GM19043 (cell line): Measurements from ENCODE around the gene UBE2B.
"Not testable (repeated sequence)": the region's sequence is repeated elsewhere in the genome, so short reads cannot be mapped to it uniquely, and the experiment has no call there.

ENCODE experiments used
- ATAC-seq: cut with Tn5 transposase; IDR thresholded peaks from one replicate; pipeline ENCODE4 v1.9.1; 2021; ENCODE audit warnings: low read depth; ENCODE audit not compliant: unreplicated experiment

Gene UBE2B

DNA sequence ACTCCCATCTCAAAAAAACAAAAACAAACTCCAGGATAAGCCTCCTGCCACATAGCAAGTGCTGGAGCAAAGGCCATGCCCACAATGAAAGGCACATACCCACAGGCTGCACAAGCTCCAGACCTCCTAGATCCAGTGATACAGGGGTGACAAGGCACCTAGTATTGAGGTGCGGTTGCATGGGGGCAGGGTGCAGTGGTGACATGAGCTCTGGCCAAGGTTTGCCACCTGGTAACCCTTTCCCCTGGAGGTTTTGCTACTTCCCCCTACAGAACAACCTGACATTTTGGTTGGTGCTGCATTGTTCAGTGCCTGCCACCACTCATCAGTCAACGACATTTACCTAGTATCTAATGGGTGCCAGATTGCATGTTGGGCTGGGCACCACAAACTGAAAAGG lies 25.8 kb downstream of the UBE2B start:
- ATAC-seq, result no peak

DNA sequence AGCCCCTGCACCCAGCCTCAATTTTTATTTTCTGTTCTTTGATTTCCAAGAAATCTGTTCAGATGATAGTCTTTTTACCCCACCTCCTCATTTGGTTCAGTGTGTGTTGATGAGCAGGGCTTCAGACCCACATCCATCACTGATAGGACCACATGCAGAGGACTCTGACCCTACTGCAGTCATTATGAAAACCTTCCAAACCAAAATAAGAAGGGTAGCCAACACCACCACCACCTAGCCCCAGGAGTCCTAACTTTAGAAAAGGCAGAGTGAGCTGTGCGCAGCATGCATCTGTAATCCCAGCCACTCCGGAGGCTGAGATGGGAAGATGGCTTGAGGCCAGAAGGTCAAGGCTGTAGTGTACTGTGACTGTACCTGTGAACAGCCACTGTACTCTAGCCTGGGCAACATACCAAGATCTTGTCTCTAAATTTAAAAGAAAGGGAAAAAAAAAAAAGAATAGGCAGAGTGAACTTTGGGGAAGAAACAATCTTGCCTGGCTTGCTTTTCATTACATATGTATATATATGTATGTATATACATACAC lies 27.3 kb downstream of the UBE2B start:
- no peak for ATAC-seq

DNA sequence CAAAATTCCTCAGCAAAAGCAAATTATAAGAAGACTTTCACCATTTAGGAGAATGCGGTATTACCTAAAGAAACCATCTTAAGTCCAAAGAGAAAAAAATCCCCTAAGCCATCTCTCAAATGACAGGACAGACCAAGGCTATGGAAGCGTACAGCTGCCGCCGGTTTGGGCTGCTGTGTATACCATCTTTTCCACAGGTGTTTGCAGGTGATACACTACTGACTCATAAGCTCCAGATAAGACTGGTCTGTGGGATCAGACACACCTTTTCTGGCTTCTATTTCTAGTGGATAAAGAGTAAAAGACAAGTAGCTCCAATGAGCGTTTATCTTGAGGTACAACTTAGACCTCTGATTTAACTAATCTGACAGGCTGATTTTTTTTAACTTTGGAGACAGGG lies 32.6 kb downstream of the UBE2B start:
- ATAC-seq, result no peak

DNA sequence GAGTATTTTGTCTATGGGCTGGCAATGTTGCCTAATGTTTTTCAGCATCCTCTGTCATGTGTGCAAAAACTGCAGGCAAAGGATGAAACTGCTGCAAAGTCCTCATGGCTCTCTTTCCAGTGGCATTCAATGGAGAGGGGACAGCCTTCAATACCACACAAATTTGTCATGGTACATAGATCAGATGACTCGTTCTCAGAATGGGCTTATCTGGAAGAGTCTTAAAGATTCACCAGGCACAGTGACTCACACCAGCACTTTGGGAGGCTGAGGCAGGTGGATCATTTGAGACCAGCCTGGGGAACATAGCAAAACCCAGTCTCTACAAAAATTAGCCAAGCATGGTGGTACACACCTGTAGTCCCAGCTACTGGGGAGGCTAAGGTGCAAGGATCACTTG lies 35.0 kb downstream of the UBE2B start:
- no peak for ATAC-seq

DNA sequence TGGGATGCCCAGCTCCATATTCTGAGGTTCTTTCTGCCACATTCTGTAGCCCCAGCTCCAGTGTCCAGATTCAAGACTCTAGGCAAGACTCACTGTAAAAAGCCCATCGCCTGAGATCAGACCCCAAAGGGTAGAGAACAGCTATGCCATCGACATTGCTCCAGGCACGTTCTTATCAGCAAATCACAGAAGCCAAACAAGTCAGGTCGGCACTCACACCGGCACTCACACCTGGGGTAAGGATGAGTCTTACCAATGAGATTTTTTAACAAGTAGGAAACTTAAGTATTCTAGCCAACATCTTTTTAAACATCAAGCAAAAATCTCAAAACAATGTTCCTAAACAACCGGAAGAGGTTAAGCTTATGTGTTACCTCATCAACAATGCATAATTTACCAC lies 38.0 kb downstream of the UBE2B start:
- ATAC-seq, result no peak

DNA sequence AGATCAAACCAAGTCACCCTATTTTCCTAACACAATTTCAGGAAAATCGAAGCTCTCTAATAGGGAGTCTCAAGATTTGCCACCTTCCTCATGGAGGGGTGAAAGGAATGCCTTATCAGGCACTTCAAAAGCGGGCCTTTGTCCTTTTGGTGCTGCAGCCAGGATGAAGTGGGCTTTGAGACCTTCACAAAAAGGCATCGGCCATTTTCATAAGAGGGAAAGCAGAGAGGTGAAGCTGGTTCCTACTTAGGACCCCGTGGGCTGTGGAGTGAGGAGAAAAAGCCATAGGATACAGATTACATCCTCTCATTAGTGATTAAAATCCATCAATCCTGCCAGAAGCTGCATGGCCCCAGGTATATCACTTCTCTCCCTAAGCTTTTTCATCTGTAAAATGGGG lies 39.5 kb downstream of the UBE2B start:
- ATAC-seq, result no peak

DNA sequence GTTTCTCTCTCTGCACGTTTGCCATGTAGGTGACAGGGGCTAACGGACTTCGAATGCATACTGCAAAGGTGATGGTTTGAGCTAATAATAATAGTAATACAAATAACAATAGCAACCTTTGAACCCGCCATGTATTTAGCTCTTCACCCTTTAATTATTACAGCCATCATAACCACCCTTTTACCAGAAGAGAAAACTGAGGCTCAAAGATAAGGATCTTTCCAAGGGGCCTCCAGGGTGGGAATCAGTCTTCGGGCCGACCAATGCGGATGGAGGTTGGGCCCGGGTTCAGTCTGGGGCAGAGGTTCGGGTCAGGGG lies 39.8 kb downstream of the UBE2B start:
- no peak for ATAC-seq

DNA sequence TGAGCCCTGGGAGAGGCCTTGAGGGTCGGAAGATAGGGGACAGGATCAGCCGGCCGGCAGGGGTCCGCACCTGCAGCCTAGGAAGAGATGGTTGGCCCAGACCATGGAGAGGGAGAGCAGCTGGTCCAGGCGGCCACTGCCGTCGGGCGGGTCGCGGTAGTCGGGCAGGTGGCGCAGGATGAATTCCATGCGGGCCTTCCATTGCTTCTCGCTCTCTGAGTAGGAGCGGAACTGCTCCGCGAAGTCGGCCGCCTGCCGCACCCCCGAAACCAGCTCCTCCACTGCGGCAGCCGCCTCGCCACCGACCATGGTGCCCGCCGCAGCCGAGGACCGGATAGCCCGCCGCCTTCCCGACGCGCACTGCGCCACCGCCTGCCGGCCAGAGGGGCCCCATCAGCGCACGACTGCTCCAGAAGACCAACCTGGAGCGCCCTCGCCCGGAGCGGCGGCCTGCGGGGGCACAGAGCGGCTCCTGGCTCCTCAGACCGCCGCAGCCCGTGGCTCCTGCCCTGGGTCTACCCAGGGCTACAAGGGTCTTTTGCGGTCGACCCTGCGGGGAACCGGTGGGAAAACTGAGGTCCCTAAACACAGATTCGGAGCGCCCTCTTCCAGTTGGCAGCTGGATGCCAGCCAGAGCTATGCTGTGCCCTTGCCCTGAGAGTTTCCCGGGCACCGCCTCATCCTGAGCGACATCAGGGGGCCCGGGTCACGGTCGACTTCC lies 40.3 kb downstream of the UBE2B start, which contains the start of gene CDKN2AIPNL:
Gene CDKN2AIPNL, minus strand, starts transcription at position 336 of the 721 bp plus-strand sequence. Its CDS starts 27 bp downstream, at position 309.
- peak; percentile 97 for ATAC-seq

DNA sequence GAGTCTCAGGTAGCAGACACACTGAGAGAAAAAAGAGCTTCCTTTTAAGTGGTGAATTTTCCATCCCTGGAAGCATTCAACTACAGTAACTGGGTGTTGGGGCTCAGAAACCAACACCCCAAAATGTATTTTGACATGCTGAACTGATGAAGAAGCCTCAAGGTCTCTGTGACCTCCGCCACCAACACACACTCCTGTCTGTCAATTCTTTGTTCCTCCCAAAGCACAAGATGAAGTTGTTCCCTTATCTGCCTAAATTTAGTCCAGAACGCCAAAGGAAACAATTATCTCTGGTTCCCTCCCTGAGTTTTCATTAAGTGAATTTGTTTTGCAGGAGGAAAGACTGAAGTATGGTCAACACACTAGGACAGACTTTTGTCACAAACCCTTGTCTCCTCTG lies 41.7 kb downstream of the UBE2B start:
- no peak for ATAC-seq

DNA sequence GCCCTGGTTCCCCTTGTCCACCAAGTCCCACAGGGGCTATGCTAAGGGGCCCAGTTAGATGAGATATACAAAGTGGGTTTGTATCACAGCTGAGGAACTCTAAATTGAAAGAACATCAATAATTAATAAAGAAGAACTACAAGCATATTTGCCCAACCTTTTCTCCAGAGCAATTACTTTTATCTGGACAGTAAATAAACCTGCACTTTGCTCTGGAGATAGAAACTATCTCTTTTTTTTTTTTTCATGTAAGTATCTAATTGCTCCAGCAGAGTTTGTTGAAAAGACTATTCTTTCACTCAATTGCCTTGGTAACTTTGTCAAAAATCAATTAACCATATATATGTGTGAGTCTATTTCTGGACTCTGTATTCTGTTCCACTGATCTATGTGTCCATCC lies 46.3 kb downstream of the UBE2B start:
- no peak for ATAC-seq

DNA sequence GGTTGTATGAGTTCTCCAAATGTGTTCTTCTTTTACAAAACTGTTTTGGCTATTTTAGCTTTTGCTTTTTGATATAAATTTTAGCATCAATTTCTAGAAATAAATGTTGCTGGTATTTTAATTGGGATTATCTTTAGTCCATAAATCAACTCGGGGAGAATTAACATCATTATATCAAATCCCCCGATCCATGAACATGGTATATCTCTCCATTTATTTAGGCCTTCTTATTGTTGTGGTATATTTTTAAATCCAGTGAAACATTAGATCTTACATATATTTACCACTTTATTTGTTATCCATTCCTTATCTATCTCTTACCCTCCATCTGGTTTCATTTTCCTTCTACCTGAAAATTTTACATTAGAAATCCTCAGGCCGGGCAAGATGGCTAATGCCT lies 47.6 kb downstream of the UBE2B start:
- no peak for ATAC-seq

DNA sequence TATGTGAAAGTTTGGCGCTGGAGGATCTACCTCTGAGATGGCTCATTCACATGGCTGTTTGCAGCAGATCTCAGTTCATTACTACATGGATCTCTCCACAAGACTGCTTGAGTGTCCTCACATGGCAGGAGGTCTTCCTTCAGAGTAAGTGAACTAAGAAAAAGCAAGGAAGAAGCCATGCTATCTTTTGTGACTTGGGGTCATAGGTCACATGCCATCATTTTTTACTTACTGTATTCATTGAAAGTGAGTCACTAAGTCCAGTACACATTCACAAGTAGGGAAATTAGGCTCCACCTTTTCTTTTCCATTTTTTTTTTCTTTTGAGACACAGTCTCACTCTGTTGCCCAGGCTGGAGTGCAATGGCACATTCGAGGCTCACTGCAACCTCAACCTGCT lies 49.0 kb downstream of the UBE2B start:
- ATAC-seq, result no peak

DNA sequence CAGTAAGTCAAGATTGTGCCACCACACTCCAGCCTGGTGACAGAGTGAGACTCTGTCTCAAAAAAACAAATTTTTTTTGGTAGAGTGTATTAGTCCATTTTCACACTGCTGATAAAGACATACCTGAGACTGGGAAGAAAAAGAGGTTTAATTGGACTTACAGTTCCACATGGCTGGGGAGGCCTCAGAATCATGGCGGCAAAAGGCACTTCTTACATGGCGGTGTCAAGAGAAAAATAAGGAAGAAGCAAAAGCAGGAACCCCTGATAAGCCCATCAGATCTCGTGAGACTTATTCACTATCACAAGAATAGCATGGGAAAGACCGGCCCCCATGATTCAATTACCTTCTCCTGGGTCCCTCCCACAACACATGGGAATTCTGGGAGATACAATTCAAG lies 49.7 kb downstream of the UBE2B start:
- ATAC-seq, result not testable (repeated sequence)

DNA sequence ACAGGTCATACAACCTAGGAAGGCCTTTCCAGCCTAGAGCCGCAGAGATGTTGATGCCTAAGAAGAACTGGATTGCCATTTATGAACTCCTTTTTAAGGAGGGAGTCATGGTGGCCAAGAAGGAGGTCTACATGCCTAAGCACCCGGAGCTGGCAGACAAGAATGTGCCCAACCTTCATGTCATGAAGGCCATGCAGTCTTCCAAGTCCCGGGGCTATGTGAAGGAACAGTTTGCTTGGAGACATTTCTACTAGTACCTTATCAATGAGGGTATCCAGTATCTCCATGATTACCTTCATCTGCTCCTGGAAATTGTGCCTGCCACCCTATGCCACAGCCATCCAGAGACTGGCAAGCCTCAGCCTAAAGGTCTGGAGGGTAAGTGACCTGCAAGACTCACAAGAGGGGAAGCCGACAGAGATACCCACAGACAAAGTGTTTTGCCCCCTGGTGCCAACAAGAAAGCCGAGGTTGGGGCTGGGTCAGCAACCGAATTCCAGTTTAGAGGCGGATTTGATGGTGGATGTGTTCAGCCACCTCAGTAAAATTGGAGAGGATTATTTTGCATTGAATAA lies 51.5 kb downstream of the UBE2B start:
- no peak for ATAC-seq

DNA sequence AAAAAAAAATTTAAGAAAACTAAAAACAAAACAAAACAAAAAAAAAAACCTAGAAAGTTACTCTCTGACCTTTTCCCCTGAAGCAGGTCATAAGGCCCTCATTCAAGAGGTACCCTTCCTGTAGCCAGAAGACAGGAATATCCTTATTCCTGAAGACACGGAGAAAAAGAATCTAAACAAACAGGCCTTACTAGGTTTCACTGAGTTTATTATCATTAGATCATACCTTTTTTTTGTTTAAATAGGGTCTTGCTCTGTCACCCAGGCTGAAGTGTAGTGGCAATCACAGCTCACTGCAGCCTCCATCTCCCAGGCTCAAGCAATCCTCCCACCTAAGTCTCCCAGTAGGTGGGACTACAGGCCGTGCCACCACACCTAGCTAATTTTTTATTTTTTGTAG lies 52.0 kb downstream of the UBE2B start:
- ATAC-seq, result no peak

DNA sequence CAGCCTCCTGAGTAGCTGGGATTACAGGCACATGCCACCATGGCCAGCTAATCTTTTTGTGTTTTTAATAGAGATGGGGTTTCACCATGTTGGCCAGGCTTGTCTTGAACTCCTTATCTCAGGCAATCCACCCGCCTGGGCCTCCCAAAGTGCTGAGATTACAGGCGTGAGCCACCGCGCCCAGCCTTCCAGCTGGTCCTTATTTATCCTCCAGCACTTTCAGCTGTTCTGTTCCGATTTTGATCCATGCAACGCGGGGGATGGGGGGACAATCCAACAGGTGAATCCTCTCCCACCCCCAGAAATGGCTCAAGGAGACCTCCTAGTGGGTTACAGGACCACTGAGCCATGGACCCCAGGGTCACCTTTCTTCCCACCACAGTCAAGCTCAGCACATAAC lies 55.0 kb downstream of the UBE2B start:
- no peak for ATAC-seq

DNA sequence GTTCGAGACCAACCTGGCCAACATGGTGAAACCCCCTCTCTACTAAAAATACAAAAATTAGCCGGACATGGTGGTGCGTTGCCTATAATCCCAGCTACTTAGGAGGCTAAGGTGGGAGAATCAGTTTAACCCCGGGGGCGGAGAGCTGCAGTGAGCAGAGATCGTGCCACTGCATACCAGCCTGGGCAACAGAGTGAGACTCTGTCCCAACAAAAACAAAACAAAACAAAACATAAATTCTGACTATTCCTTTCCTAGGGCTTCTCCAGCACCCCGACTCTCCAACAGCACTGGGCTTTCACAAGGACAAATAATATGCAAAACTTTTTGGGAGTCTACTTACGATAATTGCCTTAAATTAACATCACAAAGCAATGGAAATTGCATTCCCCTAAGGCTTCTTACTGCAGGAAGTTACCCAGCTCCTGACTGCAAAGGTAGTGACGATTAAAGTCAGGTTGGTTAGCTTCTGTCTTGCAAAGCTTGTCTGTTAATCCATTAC lies 56.2 kb downstream of the UBE2B start:
- no peak for ATAC-seq

DNA sequence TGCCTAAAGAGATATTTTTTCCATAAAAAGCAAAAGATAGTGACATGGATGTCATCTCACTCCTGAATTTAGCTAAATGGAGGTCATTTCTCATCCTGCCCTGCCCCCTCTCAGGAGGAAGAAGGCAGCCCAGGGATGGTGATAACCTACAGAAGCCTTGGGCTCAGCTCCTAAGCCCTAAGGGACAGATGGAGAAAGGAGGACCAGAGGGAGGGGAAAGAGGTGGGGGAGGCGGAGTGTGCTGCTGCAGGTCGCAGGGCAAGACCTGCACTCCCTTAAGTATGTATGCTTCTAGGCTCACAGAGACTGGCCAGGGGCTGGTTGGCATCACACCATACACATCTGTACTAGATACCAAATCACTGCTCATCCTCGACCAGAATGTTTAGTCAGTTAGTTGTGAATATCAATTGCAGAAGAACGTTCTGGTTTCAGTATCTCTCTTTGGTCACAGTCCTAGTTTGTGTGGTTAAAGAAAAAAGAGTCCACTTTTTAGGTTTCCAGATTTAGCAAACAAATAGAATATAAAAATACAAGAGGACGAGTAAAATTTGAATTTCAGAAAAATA lies 58.7 kb downstream of the UBE2B start:
- no peak for ATAC-seq

DNA sequence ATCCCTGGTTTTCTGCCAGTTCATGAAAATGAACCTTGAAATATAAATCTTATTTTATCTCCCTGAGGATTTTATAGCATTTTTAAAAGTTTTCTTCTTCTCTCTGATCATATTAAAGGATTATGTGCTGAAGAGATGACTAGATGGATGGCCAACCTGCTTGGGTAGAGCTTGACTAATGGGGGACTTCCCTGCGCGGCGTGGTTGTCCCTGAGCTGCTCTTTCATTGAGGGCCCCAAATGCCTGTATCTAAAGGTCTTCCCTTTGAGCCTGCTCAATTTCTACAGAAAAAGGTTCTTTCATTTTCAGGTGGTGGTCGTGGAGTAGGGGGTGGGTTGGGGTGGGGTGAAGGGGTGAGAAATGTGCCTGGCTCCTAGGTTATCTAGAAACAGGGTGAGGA lies 60.8 kb downstream of the UBE2B start:
- no peak for ATAC-seq

DNA sequence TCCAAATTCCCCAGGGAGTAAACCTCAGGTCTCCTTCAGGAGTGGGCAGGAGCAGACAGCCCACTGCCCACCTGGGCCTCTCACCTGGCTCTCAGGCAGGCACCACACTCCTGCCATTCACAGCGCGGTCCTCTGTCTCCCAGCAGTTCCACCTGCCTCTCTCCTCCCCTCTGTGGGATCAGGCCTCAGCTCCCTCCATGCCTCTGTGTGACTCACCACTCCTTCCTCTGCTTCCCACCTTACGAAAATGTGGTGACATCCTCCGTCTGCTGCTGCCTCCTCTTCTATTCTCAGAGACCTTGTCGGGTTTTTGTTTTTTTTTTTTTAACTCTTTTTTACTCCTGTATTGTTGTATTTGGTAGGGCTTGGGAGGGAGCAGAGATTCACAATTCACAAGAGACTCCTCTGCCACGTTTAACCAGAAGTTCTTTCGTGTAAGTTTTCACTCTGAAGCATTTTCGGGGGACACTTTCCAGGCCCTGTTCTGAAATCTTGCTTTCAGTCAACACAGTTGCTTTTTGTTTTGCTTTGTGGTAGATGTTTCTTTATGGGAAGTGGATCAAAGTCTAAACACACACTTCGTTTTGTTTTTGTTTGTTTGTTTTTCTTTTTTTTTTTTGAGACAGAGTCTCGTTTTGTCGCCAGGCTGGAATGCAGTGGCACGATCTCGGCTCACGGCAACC lies 61.4 kb downstream of the UBE2B start:
- ATAC-seq, result no peak

DNA sequence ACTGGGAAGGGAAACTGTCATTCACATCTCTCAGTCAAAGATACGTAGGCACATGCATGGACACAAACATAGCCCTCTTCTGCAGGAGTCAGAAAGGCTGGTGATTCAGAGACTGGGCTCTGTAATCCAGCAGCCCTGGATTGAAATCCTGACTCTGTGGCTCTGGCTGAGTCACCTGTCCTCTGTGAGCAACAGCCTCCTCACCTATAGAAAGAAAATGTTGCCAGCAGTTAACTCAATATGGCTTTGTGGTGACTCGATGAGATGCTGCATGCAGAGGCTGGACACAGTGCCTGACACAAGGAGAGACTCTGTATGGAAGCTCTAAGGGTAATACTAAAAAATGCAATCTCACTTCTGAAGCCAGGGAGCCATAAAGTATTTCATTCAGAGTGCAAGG lies 64.2 kb downstream of the UBE2B start:
- no peak for ATAC-seq
